ENCODE data around the gene PGBD1. TPM values are rescaled to one million over a fixed set of nuclear protein-coding genes. Genes with fewer than 3 reads are reported as not detected.

Gene PGBD1
- total and polyA plus RNA-seq, 2 of the 8 experiments (the other 6 are each of a cell fraction or from before 2014, with no cell fraction given): 2.5 to 9.2 TPM

- Histone ChIP-seq H3K9ac (replicated peaks in 1 of 4; ENCODE audit: extremely low read depth in 1 of 4, low read depth in 3 of 4, low read length in 3 of 4) (no peak overlapping the region; a peak in 1 of 7 replicates), H3K23ac (ENCODE audit: insufficient read length) (no peak overlapping the region), H2BK12ac (ENCODE audit: low read depth, low read length) (no peak overlapping the region), H3K9me3 (ENCODE audit: insufficient read depth in 2 of 2, low read depth in 1 of 2, low read length in 1 of 2) (peaks cover 0 to 3% of the 10 kb centered on the region in 2 experiments; a peak in 1 of 4 replicates), H3K4ac (replicated peaks; ENCODE audit: insufficient read length, low read depth, low read length) (no peak overlapping the region), H3K27ac (ENCODE audit: low read depth, low read length) (no peak overlapping the region), H2BK20ac (ENCODE audit: low read length) (no peak overlapping the region), H3K14ac (ENCODE audit: insufficient read length) (no peak overlapping the region), H4K91ac (replicated peaks; ENCODE audit: insufficient read length, low read length) (no peak overlapping the region), H2BK5ac (ENCODE audit: low read depth, low read length) (no peak overlapping the region), H3K4me2 (ENCODE audit: insufficient read depth in 1 of 2, low read depth in 2 of 2, low read length in 2 of 2) (peak overlapping the region; percentile 66 to 70), H3K18ac (ENCODE audit: extremely low read depth, low read length) (no peak overlapping the region), H3K36me3 (ENCODE audit: control insufficient read depth in 2 of 4, insufficient read depth in 4 of 4, low read length in 3 of 4) (no peaks in the 10 kb centered on the region), H2BK120ac (replicated peaks; ENCODE audit: low read depth, low read length) (no peak overlapping the region), H3K4me1 (replicated peaks in 1 of 4; ENCODE audit: control insufficient read depth in 3 of 4, insufficient read depth in 4 of 4, low read length in 3 of 4) (peaks cover 0 to 6% (median 2%) of the 10 kb centered on the region in 4 experiments; a peak in 3 of 7 replicates), H2AK5ac (ENCODE audit: low read depth, low read length) (no peak overlapping the region), H4K8ac (ENCODE audit: extremely low read depth, insufficient read depth, low read length) (no peak overlapping the region), H3K4me3 (ENCODE audit: extremely low read depth in 1 of 4, insufficient read depth in 2 of 4, low read depth in 3 of 4, low read length in 4 of 4) (peak overlapping the region in 3 of 4 experiments; percentile 93 to 96 (median 94); a peak in 3 of 8 replicates), H3K27me3 (replicated peaks in 1 of 4; ENCODE audit: control insufficient read depth in 3 of 4, extremely low read depth in 1 of 4, insufficient read depth in 3 of 4, low read length in 3 of 4) (no peaks in the 10 kb centered on the region), H4K5ac (ENCODE audit: insufficient read length, low read depth, low read length) (no peak overlapping the region), H2BK15ac (ENCODE audit: low read length) (no peak overlapping the region), H2AFZ (ENCODE audit: low read length) (no peak overlapping the region), H3K23me2 (ENCODE audit: low read depth, low read length) (peaks cover 3% of the 10 kb centered on the region; the same call in 1 of the 2 replicates), H3K79me2 (ENCODE audit: control insufficient read depth in 1 of 2, insufficient read depth in 2 of 2, low read length in 2 of 2) (peaks cover 0 to 38% of the 10 kb centered on the region in 2 experiments; a peak in 3 of 4 replicates), H3K79me1 (ENCODE audit: low read depth, low read length) (no peaks in the 10 kb centered on the region; the same call in 1 of the 2 replicates), H4K20me1 (replicated peaks in 1 of 2; ENCODE audit: control insufficient read depth in 1 of 2, insufficient read depth in 2 of 2, low read length in 2 of 2) (peaks cover 0 to 5% of the 10 kb centered on the region in 2 experiments), H3K56ac (replicated peaks; ENCODE audit: insufficient read length, low read depth, low read length) (no peak overlapping the region)
- ChIA-PET POLR2A (ENCODE audit: partially characterized antibody) (interaction anchor here (1.1 to 2.7 kb wide), 5 partner anchors 13 to 537 kb away, joined by 3 to 20 read pairs (median 8); partner anchors contain the start of gene ZSCAN31), CTCF (ENCODE audit: partially characterized antibody) (interaction anchor here (0.6 kb wide), 1 partner anchor 210 kb away, joined by 3 read pairs; the partner anchor contains the start of gene ZKSCAN8)
- WGBS, 2 experiments (ENCODE audit: extremely low coverage in 1 of 2, insufficient coverage in 1 of 2, insufficient read length in 1 of 2, insufficient replicate concordance in 2 of 2, low coverage in 1 of 2, low lambda C conversion rate in 2 of 2, missing lambda C conversion rate in 1 of 2): 71% methylated on average over 2 of the region's 2 CpGs; no CpG with 5 or more reads in 1 of the 2 experiments
- TF ChIP-seq NANOG (IDR thresholded peaks at IDR 0.05; ENCODE audit: insufficient read depth, low read depth, low read length, poor library complexity, severe bottlenecking) (no peak), POU5F1 (IDR thresholded peaks at IDR 0.05; ENCODE audit: low read depth, low read length) (no peak), KDM5A (IDR thresholded peaks at IDR 0.05; ENCODE audit: low read length) (no peak), POLR2A (IDR thresholded peaks at IDR 0.05; ENCODE audit: control extremely low read depth in 1 of 2, low read depth in 2 of 2, low read length in 2 of 2) (no peak), USF2 (IDR thresholded peaks at IDR 0.05; ENCODE audit: low read length) (no peak), SIRT6 (IDR thresholded peaks at IDR 0.05; ENCODE audit: low read length) (no peak)
- DNase-seq (ENCODE audit: low read depth in 1 of 2, low spot score in 2 of 2) (no peak), FAIRE-seq (no peak)
These were observed 69.7 kb downstream of the PGBD1 start for GRCh38 chr6:28351087-28351486.

All from H1 (cell line).